ENCODE measurements around the gene RPUSD4. TPM values are rescaled to one million over a fixed set of nuclear protein-coding genes. Genes with fewer than 3 reads are reported as not detected.

Gene RPUSD4
- total RNA-seq, 1 donor from 2014 or later: 21.6 TPM

DNA sequence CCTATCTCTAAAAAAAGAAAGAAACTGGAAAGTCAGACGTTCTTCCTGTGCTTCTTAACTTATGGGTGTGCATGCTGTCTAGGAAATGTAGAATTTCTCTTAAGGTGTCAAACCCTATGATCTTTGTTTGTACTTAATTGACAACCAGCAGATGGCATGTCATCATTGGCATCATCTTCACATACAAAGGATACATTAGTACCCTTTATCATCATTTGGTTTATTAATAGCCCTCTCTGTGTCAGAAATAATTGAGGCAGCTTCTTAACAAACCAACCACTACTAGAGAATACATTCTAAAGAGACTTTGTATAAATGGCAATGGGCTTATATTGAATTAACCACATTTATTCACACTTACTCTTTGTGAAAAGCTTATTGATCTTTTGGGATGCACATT is 43.4 kb upstream of the RPUSD4 start:
- no peaks in the 10 kb centered on the region for H3K4me1 ChIP-seq
- no peak overlapping the region for H3K4me3 ChIP-seq
- no peak overlapping the region for H3K27ac ChIP-seq
- DNase-seq (ENCODE audit: extremely low spot score in 2 of 2): no peak
- intact Hi-C loops (cut with DNase I): no loop called here
- no peaks in the 10 kb centered on the region for H3K36me3 ChIP-seq
- no peaks in the 10 kb centered on the region for H3K27me3 ChIP-seq
- no peaks in the 10 kb centered on the region for H3K9me3 ChIP-seq
- TF ChIP-seq POLR2A (IDR thresholded peaks at IDR 0.05) (no peak), POLR2AphosphoS5 (IDR thresholded peaks at IDR 0.05; ENCODE audit: insufficient read depth in 1 of 2, low read depth in 1 of 2) (no peak)
- TF ChIP-seq, protein P1, sequence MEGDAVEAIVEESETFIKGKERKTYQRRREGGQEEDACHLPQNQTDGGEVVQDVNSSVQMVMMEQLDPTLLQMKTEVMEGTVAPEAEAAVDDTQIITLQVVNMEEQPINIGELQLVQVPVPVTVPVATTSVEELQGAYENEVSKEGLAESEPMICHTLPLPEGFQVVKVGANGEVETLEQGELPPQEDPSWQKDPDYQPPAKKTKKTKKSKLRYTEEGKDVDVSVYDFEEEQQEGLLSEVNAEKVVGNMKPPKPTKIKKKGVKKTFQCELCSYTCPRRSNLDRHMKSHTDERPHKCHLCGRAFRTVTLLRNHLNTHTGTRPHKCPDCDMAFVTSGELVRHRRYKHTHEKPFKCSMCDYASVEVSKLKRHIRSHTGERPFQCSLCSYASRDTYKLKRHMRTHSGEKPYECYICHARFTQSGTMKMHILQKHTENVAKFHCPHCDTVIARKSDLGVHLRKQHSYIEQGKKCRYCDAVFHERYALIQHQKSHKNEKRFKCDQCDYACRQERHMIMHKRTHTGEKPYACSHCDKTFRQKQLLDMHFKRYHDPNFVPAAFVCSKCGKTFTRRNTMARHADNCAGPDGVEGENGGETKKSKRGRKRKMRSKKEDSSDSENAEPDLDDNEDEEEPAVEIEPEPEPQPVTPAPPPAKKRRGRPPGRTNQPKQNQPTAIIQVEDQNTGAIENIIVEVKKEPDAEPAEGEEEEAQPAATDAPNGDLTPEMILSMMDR (IDR thresholded peaks at IDR 0.05): no peak

DNA sequence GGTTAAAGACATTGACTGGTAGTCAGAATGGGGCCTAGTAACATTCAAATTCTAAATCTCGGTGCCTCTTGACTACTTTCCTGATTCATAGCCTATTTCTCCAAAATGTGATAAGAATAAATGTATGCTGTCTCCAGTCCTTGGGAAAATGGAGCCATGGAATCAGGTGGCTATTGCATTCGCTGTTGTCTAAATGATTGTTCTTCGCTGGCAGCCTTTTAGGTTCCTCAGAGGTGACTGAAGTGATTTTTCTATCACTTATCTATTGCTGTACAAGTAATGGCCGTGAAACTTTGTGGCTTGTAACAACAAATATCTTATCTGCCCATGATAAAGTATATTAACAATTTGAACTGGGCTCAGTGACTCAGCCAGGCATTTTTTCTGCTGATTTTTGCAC is 41.8 kb upstream of the RPUSD4 start:
- Histone ChIP-seq H3K9me3 (no peaks in the 10 kb centered on the region), H3K27ac (no peak overlapping the region), H3K4me3 (no peak overlapping the region), H3K4me1 (no peaks in the 10 kb centered on the region), H3K27me3 (no peaks in the 10 kb centered on the region), H3K36me3 (no peaks in the 10 kb centered on the region)
- intact Hi-C loops (cut with DNase I): no loop called here
- no peak for DNase-seq (ENCODE audit: extremely low spot score in 2 of 2)
- TF ChIP-seq, protein P1 (IDR thresholded peaks at IDR 0.05): no peak
- no peak for TF ChIP-seq POLR2A (IDR thresholded peaks at IDR 0.05)
- TF ChIP-seq POLR2AphosphoS5 (IDR thresholded peaks at IDR 0.05; ENCODE audit: insufficient read depth in 1 of 2, low read depth in 1 of 2): no peak

DNA sequence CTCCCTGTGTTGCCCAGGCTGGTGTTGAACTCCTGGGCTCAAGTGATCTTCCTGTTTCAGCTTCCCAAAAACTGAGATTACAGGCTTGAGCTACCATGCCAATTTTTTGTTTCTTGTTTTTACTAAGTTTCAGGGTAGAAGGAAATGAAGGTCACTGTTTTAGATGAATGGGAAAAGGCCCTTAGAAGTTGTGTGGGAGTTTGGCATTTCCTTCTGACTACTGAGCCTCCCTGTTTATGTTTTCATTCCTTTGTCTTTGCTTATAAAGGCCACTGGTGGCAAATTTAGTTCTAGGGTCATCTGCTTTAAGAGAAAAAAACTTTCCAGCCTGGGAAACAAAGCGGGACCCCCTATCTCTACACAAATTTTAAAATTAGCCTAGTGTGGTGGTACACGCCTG is 35.2 kb upstream of the RPUSD4 start:
- TF ChIP-seq POLR2A (IDR thresholded peaks at IDR 0.05): no peak
- TF ChIP-seq, protein P1 (IDR thresholded peaks at IDR 0.05): no peak
- no peak for TF ChIP-seq POLR2AphosphoS5 (IDR thresholded peaks at IDR 0.05; ENCODE audit: insufficient read depth in 1 of 2, low read depth in 1 of 2)
- no peak overlapping the region for H3K4me3 ChIP-seq
- H3K27ac ChIP-seq: no peak overlapping the region
- no peak for DNase-seq (ENCODE audit: extremely low spot score in 2 of 2)
- H3K9me3 ChIP-seq: no peaks in the 10 kb centered on the region
- H3K27me3 ChIP-seq: no peaks in the 10 kb centered on the region
- no peaks in the 10 kb centered on the region for H3K4me1 ChIP-seq
- intact Hi-C loops (cut with DNase I): no loop called here
- H3K36me3 ChIP-seq: peaks cover 0 to 21% of the 10 kb centered on the region in 2 donors

DNA sequence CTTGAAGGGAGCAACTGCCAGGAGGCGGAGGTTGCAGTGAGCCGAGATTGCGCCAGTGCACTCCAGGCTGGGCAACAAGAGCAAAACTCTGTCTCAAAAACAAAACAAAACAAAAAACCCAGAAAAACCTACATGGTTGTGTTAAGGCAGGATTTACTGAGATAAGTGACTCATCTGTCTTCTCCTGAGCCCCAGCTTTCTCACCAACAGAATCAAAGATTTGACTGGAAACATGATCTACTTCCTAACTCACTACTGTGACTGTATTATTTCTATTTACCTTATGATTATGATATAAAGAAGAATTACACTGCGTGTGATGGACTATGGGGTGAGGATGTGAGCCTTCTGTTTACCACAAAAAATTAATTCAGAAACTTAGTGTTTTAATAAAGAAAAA is 21.9 kb upstream of the RPUSD4 start:
- Histone ChIP-seq H3K27me3 (no peaks in the 10 kb centered on the region), H3K27ac (no peak overlapping the region), H3K4me3 (no peak overlapping the region), H3K4me1 (no peaks in the 10 kb centered on the region), H3K9me3 (no peaks in the 10 kb centered on the region), H3K36me3 (peaks cover 0 to 13% of the 10 kb centered on the region in 2 donors)
- intact Hi-C loops (cut with DNase I): no loop called here
- no peak for DNase-seq (ENCODE audit: extremely low spot score in 2 of 2)
- TF ChIP-seq POLR2AphosphoS5 (IDR thresholded peaks at IDR 0.05; ENCODE audit: insufficient read depth in 1 of 2, low read depth in 1 of 2) (no peak), POLR2A (IDR thresholded peaks at IDR 0.05) (no peak)
- TF ChIP-seq, protein P1 (IDR thresholded peaks at IDR 0.05): no peak

DNA sequence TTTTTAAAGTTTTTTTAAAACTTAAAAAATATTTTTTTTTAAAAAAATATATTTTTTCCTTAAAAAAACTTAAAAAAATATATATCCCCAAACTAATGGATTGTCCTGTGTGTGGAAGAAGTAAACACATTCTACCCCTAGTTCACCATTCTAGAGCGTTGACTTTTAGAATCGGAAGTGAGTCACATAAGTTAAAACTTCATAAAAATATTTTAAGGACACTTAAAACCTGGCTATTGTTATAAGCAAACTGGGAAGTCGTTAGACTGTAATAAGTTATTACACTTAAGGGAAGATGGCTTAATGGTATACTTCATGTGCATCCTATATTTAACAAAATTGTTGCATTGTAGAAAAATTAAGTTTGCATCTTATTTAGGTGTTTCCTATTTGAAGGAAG is 21.2 kb upstream of the RPUSD4 start:
- Histone ChIP-seq H3K4me1 (no peaks in the 10 kb centered on the region), H3K27ac (no peak overlapping the region), H3K36me3 (peaks cover 0 to 8% of the 10 kb centered on the region in 2 donors), H3K4me3 (no peak overlapping the region), H3K27me3 (no peaks in the 10 kb centered on the region), H3K9me3 (no peaks in the 10 kb centered on the region)
- TF ChIP-seq, protein P1 (IDR thresholded peaks at IDR 0.05): no peak
- no peak for TF ChIP-seq POLR2A (IDR thresholded peaks at IDR 0.05)
- no peak for TF ChIP-seq POLR2AphosphoS5 (IDR thresholded peaks at IDR 0.05; ENCODE audit: insufficient read depth in 1 of 2, low read depth in 1 of 2)
- no peak for DNase-seq (ENCODE audit: extremely low spot score in 2 of 2)
- intact Hi-C loops (cut with DNase I): no loop called here

Measured in vagina (tissue), 2 donors.